HG03039 (cell line): ENCODE results near the gene DOK1.

ENCODE experiments used
- ATAC-seq: cut with Tn5 transposase; IDR thresholded peaks from one replicate; pipeline ENCODE4 v1.9.1; 2021; ENCODE audit warnings: mild to moderate bottlenecking, moderate library complexity; ENCODE audit not compliant: unreplicated experiment

The DOK1 gene

GRCh38 chr2:74566754-74567085, 12.2 kb downstream of the DOK1 start:
- ATAC-seq: no peak

DNA sequence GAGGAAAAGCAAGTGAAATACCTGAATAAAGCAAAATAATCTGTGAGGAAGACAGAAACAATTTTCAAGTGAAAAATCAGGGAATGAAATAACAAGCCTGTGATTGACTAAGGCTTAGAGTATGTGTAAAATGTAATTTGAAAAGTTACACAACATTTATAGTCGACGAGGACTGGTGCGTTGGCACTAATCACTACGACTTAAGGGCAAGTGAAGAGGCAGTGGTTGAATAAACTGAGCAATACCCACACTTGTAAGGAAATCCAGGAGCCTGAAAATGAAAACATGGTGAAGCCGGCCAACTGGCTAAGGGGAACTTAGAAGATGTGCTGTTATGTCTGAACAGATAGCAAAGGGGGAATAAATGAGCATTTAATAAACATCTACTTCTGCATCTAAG, 13.4 kb downstream of the DOK1 start:
- no peak for ATAC-seq

DNA sequence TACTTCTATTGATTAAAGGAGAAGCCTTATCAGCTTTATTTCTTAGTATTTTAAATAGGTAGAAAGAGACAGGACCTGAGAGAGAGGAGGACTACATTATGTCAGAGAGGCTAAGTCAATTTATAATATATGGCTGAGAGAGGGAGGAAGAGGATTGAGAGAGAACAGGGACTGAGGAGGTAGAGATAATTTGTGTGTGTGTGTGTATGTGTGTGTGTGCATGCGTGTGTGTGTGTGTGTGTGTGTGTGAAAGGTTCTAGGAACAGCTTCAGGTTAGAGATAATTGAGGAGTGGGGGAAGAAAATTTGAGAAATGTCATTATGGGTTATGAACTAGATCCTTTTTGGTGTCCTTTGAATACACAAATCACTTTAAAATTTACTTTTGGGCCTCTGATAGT, 15.2 kb downstream of the DOK1 start:
- no peak for ATAC-seq

GRCh38 chr2:74571058-74571457, 16.5 kb downstream of the DOK1 start:
- ATAC-seq: peak; percentile 58

DNA sequence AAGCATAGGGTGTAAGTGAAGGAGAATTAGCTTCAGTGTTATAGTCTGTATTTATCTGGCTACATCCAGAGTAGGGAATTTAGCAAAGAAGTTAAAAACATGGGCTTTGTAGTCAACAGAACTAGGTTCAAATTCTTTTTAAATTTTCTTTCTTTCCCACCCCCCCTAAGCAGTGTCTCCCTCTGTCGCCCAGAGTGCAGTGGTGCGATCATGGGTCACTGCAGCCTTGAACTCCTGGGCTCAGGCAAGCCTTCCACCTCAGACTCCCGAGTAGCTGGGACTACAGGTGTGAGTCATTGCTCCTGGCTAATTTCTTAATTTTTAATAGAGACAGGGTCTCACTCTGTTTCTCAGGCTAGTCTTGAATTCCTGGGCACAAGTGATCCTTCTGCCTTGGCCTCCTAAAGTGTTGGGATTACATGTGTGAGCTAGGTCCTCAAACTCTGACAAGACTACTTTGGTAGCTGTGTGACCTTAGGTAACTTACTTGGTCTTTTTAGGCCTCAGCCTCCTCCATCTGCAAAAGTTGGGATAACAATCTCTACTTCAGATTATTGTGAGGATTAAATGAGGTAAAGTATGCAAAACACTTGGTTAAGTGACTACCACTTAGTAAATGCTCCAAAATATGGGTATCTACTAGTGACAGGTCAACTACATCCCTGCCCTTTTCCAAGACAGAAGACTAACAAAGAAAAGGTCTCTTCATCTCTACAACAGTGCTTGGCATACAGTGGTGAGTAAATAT, 17.8 kb downstream of the DOK1 start:
- ATAC-seq: no peak

- ATAC-seq: peak; percentile 30
Observed at GRCh38 chr2:74573747-74574562, 19.4 kb downstream of the DOK1 start.

GRCh38 chr2:74575320-74575719, 20.8 kb downstream of the DOK1 start:
- ATAC-seq: no peak

DNA sequence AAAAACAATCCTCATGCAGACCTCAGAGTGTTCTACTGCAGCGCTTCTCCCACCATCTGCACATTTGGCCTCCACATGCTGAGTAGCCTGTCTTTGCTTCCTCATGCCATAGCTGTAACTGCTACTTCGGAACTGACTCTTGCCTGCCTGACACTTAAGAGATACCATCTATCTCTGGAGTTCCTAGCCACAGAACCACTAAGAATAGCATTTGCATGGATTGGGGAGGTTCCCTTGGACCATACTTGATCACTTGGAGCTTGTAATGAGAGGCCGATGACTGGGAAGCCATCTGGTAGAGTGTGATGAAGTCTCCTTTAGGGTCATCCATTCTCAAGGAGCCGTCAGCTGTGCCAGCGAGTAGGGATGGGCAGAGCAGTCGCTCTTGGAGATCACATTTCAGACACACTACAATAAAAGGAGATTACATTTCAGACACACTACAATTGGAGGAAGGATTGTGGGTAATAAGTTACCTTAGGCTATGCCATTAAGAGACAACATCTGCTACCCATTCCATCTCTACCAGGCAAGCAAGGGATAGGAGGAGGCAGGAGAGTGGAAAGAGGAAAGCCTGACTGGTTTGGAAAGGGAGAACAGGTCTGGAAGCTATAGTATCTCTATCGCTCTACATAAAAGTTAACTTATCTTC, 21.8 kb downstream of the DOK1 start:
- ATAC-seq: no peak

GRCh38 chr2:74576863-74577229, 22.3 kb downstream of the DOK1 start:
- no peak for ATAC-seq

DNA sequence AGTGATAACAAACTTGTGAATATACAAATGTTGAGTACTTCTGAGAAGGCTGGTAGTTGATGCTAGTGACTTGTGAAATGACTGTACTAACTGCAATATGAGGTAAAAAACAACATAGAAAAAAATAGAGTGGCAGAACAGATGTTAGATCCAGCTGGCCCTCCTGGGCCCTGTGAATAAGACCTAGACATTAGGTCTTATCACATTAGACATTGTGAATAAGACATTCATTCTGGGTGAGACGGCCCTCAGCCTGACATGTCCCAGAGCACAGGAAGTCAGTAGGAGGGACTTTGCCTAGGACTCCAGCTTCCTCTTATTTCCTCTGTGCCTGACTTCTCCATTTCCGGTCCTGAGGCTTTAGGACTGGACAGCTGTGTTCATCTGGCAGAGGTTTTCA, 22.9 kb downstream of the DOK1 start:
- peak; percentile 33 for ATAC-seq

DNA sequence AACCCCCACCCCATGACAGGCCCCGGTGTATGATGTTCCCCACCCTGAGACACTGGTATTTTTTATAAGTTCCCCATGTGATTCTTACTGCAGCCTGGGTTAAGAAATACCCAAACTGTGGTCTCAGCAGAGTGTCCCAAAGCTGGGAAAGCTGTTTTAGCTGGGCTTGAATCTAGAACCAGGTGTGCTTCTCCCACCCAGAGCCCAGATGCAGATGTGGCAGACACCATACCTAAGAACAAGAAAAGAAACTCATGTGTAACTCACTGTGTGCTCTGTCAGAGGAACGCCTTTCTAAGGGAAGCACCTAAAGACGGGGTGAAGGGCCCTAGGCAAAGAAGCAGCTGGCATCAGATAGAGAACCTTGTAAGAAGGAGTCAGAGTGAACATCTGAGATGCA, 23.9 kb downstream of the DOK1 start:
- peak; percentile 47 for ATAC-seq

- ATAC-seq: no peak
Observed at GRCh38 chr2:74581463-74581862, 26.9 kb downstream of the DOK1 start.

DNA sequence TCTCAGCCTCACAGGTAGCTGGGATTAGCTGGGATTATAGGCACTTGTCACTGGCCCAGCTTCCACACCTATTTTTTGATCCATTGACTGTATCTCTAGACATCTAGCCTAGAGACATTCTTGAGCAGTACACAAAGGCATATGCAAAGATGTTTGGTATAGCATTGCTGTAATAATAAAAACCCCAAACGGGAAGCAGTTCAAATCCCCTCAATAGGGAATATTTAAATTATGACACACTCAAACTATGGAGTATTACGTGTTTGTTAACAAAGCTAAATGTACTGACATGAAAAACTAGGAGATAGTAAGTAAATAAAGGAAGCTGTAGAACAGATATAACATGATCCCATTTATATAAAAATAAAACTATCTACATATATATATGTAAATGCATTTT, 27.7 kb downstream of the DOK1 start:
- no peak for ATAC-seq

GRCh38 chr2:74583504-74583903, 29.0 kb downstream of the DOK1 start:
- ATAC-seq: no peak

- ATAC-seq: no peak
Observed at GRCh38 chr2:74584088-74584645, 29.6 kb downstream of the DOK1 start.

DNA sequence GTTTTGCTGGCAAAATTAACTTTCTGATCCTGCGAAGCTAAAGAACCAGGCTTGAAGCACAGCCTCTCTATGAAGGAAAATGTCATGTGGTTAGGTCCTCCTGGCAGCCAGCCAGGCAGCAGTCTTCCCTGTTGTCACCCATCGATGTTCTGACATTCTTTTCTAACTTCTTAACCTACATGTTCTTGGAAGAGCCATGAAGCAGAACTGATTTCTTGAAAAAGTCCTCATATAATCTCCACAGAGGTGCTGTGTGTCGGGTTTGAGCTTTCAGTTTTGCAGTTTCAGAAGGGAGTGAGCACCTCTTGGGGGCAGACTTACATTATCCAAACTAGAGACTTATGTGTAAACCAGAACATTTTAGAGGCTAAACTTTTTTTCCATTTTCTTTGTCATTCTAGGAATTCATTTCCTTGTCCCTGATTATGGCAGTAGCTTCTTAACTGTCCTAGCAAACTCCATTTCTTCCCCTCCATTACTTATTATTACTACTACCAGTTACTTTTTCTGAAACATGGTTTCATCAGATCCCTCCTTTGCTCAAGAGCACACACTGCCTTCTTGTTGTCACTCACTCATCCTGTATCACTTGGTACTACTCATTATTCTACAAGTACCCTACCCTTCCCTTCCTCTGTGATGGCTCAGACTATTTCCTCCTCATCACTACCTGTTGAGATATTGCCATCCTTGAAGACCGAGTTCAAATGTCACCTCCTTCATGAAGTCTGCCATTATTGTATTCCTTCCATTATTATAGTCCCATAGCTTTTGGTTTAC, 31.1 kb downstream of the DOK1 start:
- no peak for ATAC-seq

DNA sequence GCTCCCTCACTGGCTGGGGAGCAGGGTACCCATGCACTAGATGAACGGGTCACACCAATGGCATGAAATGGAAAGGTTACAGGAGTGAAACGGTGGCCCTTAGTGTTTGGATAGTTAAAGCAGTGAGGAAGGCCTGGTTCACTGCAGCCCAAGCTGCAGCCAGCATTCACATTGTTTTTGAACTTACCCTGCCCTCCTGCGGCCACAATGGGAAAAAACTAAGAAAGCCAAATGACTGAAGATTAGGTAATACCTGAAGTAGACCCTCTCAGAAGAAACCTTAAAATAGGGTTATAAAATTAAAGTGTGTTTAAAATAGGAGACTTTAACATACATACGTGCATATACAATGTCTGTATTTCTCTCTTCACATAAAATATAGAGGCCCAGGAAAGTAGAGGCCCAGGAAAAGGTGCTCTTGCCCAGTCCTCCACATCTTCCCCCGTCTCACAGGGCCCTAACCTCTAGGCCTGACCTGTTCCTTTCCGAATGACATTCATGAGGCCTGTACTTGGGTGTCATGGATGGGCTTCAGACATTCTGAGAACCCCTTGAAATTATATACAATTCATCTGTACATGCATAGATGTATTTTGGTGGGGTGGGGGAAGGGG, 33.3 kb downstream of the DOK1 start:
- no peak for ATAC-seq

- no peak for ATAC-seq
Observed at GRCh38 chr2:74588664-74589063, 34.1 kb downstream of the DOK1 start.

- no peak for ATAC-seq
Observed at GRCh38 chr2:74593826-74594772, 39.6 kb downstream of the DOK1 start.
